PC-9 (cell line): Measurements from ENCODE around the gene WIPF1. TPM values are rescaled to one million over a fixed set of nuclear protein-coding genes. Genes with fewer than 3 reads are reported as not detected.

Source experiments
- BruUV-seq: library from RNA; stranded (reverse); fragments of 400-500 nt; replicated peaks from 2 replicates; lab custom pipeline; 2021; lab: Mats Ljungman, UMichigan
- CTCF ChIA-PET: fragments of 300-600 bp; sonication (Branson Sonifier 250); formaldehyde crosslinking; loops from one replicate; lab custom pipeline; 2022; ENCODE audit warnings: antibody characterized with exemption; lab: Charles Lee
- POLR2A ChIA-PET: fragments of 300-600 bp; sonication (Branson Sonifier 250); formaldehyde crosslinking; loops from one replicate; lab custom pipeline; 2022; ENCODE audit warnings: antibody characterized with exemption; ENCODE audit not compliant: unreplicated experiment; lab: Charles Lee
- DNase-seq, 2 experiments: peaks; one replicate each; pipeline versions ENCODE4 v3.0.0 to v3.0.0-alpha.2; 2015 to 2022; ENCODE audit warnings: mixed read lengths in 1 of 2
- H2AFZ ChIP-seq: fragments of 200-600 bp; sonication (generic); 2 replicates; pipeline ENCODE4 v1.8.1; 2017; ENCODE audit warnings: antibody characterized with exemption
- H3F3A ChIP-seq: fragments of 200-600 bp; sonication (generic); 2 replicates; pipeline ENCODE4 v1.8.1; 2017; ENCODE audit warnings: antibody characterized with exemption, mild to moderate bottlenecking, low read depth; ENCODE audit not compliant: insufficient read depth
- H3K27ac ChIP-seq: fragments of 200-600 bp; sonication (generic); 2 replicates; pipeline ENCODE4 v1.6.1; 2016; ENCODE audit warnings: mixed run types
- H3K27me3 ChIP-seq: fragments of 200-600 bp; sonication (generic); 2 replicates; pipeline ENCODE4 v1.6.1; 2016; ENCODE audit warnings: low read depth, mixed run types; ENCODE audit not compliant: insufficient read depth
- H3K36me3 ChIP-seq: fragments of 200-600 bp; sonication (generic); 2 replicates; pipeline ENCODE4 v1.6.1; 2016; ENCODE audit warnings: low read depth, mixed run types
- H3K4me1 ChIP-seq: fragments of 200-600 bp; sonication (generic); replicated peaks from 2 replicates; pipeline ENCODE4 v1.6.1; 2016; ENCODE audit warnings: mixed run types; ENCODE audit not compliant: insufficient read depth
- H3K4me2 ChIP-seq: fragments of 200-600 bp; sonication (generic); 2 replicates; pipeline ENCODE4 v1.6.1; 2017; ENCODE audit warnings: mixed run types
- H3K4me3 ChIP-seq: fragments of 200-600 bp; sonication (generic); 2 replicates; pipeline ENCODE4 v1.6.1; 2016; ENCODE audit warnings: mixed run types
- H3K79me2 ChIP-seq: fragments of 200-600 bp; sonication (generic); 2 replicates; pipeline ENCODE4 v1.6.1; 2017; ENCODE audit warnings: low read depth, mixed run types
- H3K9me2 ChIP-seq: fragments of 200-600 bp; sonication (generic); 2 replicates; pipeline ENCODE4 v1.8.1; 2017; ENCODE audit warnings: mild to moderate bottlenecking; ENCODE audit not compliant: insufficient read depth
- H3K9me3 ChIP-seq: fragments of 200-600 bp; sonication (generic); 2 replicates; pipeline ENCODE4 v1.8.1; 2016; ENCODE audit warnings: low read depth; ENCODE audit not compliant: insufficient read depth
- H4K20me1 ChIP-seq: fragments of 200-600 bp; sonication (generic); 2 replicates; pipeline ENCODE4 v1.8.1; 2017; ENCODE audit not compliant: insufficient read depth
- EZH2 ChIP-seq: fragments of 200-600 bp; sonication (generic); IDR thresholded peaks from 2 replicates; pipeline ENCODE4 v1.8.0; 2017; ENCODE audit warnings: antibody characterized with exemption, low read depth
- intact Hi-C: fragments of 100-400 bp; cut with micrococcal nuclease; formaldehyde crosslinking; loops from one replicate; pipeline ENCODE4 v1.10.0; 2022; ENCODE audit not compliant: unreplicated experiment
- total RNA-seq: library from RNA; stranded (reverse); gene quantifications from 2 replicates; pipeline ENCODE4 v1.2.3, GENCODE V29; 2021
- TF ChIP-seq, protein P1 (sequence below): fragments of 200-600 bp; sonication (generic); conservative IDR thresholded peaks from 2 replicates; pipeline ENCODE4 v1.6.1; 2017; ENCODE audit warnings: mixed run types, antibody characterized with exemption, mild to moderate bottlenecking, moderate library complexity

The WIPF1 gene
- total RNA-seq, 1 experiment from 2014 or later: 0.46 TPM

DNA sequence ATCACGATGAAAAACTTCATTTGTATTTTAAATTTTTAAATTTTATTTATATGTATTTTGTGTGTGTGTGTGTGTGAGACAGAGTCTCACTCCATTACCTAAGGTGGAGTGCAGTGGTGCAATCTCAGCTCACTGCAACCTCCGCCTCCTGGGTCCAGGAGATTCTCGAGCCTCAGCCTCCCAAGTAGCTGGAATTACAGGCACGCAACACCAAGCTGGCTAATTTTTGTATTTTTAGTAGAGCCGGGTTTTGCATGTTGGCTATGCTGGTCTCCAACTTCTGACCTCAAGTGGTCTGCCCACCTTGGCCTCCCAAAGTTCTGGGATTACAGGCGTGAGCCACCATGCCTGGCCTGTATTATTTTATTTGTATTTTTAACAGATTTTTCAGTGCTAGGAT, 45.8 kb upstream of the WIPF1 start:
- no peaks in the 10 kb centered on the region for H3K36me3 ChIP-seq
- intact Hi-C loops: no loop called here
- no peak overlapping the region for H3K27ac ChIP-seq
- H3K27me3 ChIP-seq: no peaks in the 10 kb centered on the region
- DNase-seq: no peak
- H2AFZ ChIP-seq: no peak overlapping the region
- no peak for TF ChIP-seq EZH2
- TF ChIP-seq, protein P1, sequence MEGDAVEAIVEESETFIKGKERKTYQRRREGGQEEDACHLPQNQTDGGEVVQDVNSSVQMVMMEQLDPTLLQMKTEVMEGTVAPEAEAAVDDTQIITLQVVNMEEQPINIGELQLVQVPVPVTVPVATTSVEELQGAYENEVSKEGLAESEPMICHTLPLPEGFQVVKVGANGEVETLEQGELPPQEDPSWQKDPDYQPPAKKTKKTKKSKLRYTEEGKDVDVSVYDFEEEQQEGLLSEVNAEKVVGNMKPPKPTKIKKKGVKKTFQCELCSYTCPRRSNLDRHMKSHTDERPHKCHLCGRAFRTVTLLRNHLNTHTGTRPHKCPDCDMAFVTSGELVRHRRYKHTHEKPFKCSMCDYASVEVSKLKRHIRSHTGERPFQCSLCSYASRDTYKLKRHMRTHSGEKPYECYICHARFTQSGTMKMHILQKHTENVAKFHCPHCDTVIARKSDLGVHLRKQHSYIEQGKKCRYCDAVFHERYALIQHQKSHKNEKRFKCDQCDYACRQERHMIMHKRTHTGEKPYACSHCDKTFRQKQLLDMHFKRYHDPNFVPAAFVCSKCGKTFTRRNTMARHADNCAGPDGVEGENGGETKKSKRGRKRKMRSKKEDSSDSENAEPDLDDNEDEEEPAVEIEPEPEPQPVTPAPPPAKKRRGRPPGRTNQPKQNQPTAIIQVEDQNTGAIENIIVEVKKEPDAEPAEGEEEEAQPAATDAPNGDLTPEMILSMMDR: no peak
- H3K79me2 ChIP-seq: no peaks in the 10 kb centered on the region
- H3K9me2 ChIP-seq: no peaks in the 10 kb centered on the region
- no TSS peak for BruUV-seq
- CTCF ChIA-PET: no interaction called here
- H4K20me1 ChIP-seq: no peaks in the 10 kb centered on the region
- H3K4me2 ChIP-seq: no peak overlapping the region
- H3K9me3 ChIP-seq: no peaks in the 10 kb centered on the region
- H3K4me3 ChIP-seq: no peak overlapping the region
- H3K4me1 ChIP-seq: no peaks in the 10 kb centered on the region
- POLR2A ChIA-PET: no interaction called here
- no peaks in the 10 kb centered on the region for H3F3A ChIP-seq

DNA sequence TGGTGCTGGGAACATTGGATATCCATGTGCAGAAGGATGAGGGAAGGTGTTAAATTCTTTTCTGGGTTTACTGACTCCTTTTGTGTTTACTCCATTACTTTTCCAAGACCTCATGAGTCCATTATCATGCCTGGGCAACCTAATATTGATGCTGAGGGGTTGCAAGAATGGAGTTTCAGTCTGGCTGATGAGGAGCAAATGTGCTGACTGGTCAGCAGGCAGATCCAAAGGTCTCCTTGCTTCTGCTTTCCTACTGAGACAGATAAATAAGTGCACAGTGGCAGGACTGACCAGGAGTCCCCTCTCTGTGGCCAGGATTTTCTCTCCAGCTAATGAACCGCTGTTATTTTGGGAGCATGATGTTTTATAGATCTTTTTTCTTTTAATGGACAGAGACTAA, 43.6 kb upstream of the WIPF1 start:
- TF ChIP-seq, protein P1: no peak
- no peak for TF ChIP-seq EZH2
- BruUV-seq: no TSS peak
- POLR2A ChIA-PET: no interaction called here

DNA sequence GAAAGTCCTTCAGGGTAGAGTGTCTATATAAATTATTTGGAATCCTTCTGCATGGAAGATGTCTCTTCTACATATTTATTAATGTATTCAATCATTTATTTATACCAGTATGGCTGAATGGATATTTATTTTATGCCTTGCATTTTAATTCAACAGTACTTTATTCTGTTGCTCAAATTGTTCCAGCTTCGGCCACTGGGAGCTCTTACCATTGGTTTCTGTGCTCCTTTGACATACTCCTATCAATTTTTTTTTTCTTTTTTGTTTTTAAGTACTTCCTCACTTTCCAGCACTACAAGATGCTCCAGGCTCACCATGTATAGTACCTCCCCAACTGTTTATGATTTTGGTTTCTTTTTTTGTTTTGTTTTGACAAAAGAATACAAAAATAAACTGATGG, 39.4 kb upstream of the WIPF1 start:
- H3K27ac ChIP-seq: no peak overlapping the region
- ChIA-PET CTCF (no interaction called here), POLR2A (no interaction called here)
- H3K9me3 ChIP-seq: no peaks in the 10 kb centered on the region
- H2AFZ ChIP-seq: no peak overlapping the region
- no peaks in the 10 kb centered on the region for H3K4me1 ChIP-seq
- no TSS peak for BruUV-seq
- no peaks in the 10 kb centered on the region for H3F3A ChIP-seq
- H4K20me1 ChIP-seq: no peaks in the 10 kb centered on the region
- no peaks in the 10 kb centered on the region for H3K36me3 ChIP-seq
- no peak for DNase-seq
- H3K27me3 ChIP-seq: no peaks in the 10 kb centered on the region
- no peaks in the 10 kb centered on the region for H3K79me2 ChIP-seq
- no peak overlapping the region for H3K4me2 ChIP-seq
- intact Hi-C loops: no loop called here
- no peak overlapping the region for H3K4me3 ChIP-seq
- H3K9me2 ChIP-seq: no peaks in the 10 kb centered on the region
- TF ChIP-seq, protein P1: 0 out of 2 replicates have a peak, but pooled peaks have one; percentile 17
- TF ChIP-seq EZH2: no peak

More for the DNA sequence above, 43.6 kb upstream of the WIPF1 start:
- CTCF ChIA-PET: no interaction called here
- Histone ChIP-seq H3K27me3 (no peaks in the 10 kb centered on the region), H4K20me1 (no peaks in the 10 kb centered on the region), H3K36me3 (no peaks in the 10 kb centered on the region), H3K9me2 (no peaks in the 10 kb centered on the region), H3F3A (no peaks in the 10 kb centered on the region), H3K4me3 (no peak overlapping the region), H3K4me1 (no peaks in the 10 kb centered on the region), H3K79me2 (no peaks in the 10 kb centered on the region), H3K9me3 (no peaks in the 10 kb centered on the region), H2AFZ (no peak overlapping the region), H3K4me2 (no peak overlapping the region), H3K27ac (no peak overlapping the region)
- intact Hi-C loops: no loop called here
- DNase-seq: no peak
